WTC11 (cell line): ENCODE data around the gene MED22. TPM values are rescaled to one million over a fixed set of nuclear protein-coding genes. Genes with fewer than 3 reads are reported as not detected.

Experiments
- ATAC-seq: fragments of 200-7000 bp; cut with Tn5 transposase; 2 replicates; pipeline ENCODE4 v1.10.0; 2021; ENCODE audit warnings: mild to moderate bottlenecking, moderate library complexity
- CTCF ChIA-PET: fragments of 300-600 bp; sonication (Branson Sonifier 250); formaldehyde crosslinking; loops from one replicate; lab custom pipeline; 2021; ENCODE audit warnings: antibody characterized with exemption; lab: Charles Lee
- POLR2A ChIA-PET: fragments of 350-600 bp; sonication (Branson Sonifier 250); formaldehyde crosslinking; loops from one replicate; lab custom pipeline; 2021; ENCODE audit warnings: antibody characterized with exemption; lab: Charles Lee
- DNase-seq: peaks from one replicate; pipeline ENCODE4 v3.0.0; 2021; ENCODE audit warnings: low spot score
- H3K27ac Mint-ChIP-seq: 2 replicates; pipeline ENCODE4 v1.8.0; 2021; ENCODE audit warnings: mixed read lengths
- H3K27me3 Mint-ChIP-seq: 2 replicates; pipeline ENCODE4 v1.8.0; 2021; ENCODE audit warnings: low read depth, mild to moderate bottlenecking, moderate library complexity, mixed read lengths
- H3K36me3 Mint-ChIP-seq: 2 replicates; pipeline ENCODE4 v1.8.0; 2021; ENCODE audit warnings: mixed read lengths
- H3K4me1 Mint-ChIP-seq: 2 replicates; pipeline ENCODE4 v1.8.0; 2022; ENCODE audit warnings: mixed read lengths
- H3K4me3 Mint-ChIP-seq: 2 replicates; pipeline ENCODE4 v1.8.0; 2021; ENCODE audit warnings: mild to moderate bottlenecking, moderate library complexity, mixed read lengths
- H3K9me3 Mint-ChIP-seq: 2 replicates; pipeline ENCODE4 v1.8.0; 2021; ENCODE audit warnings: mixed read lengths
- NR2C2 ChIP-seq: sonication (generic); formaldehyde crosslinking; IDR thresholded peaks from 2 replicates; pipeline ENCODE4 v1.8.0; 2022; ENCODE audit warnings: mild to moderate bottlenecking, missing genetic modification reagents
- total RNA-seq: library from RNA; stranded (reverse); gene quantifications from 3 replicates; pipeline ENCODE4 v1.2.3, GENCODE V29; 2021
- TF ChIP-seq, protein P1 (sequence below): fragments of 250-450 bp; sonication (Bioruptor Pico); IDR thresholded peaks from 2 replicates; pipeline ENCODE4 v1.9.0; 2021; ENCODE audit warnings: mild to moderate bottlenecking, borderline replicate concordance

The MED22 gene
- total RNA-seq, 1 experiment from 2014 or later = 59.5 TPM

DNA sequence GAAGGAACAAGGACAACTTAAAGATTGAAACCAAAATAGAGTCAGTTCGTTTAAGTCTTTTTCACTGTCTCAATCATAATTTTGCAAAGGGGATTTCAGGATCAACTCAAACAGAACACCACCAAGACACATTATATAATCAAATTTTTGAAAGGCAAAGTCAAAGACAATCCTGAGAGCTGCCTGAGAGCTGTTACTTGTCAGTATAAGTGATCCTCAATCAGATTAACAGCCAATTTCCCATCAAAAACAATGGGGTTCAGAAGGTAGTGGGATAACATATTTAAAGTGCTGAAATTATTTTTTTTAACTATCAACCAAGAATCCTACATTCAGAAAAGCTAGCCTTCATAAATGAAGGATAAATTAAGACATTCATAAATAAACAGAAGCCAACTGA, 53.7 kb downstream of the MED22 start (continued):
- TF ChIP-seq, protein P1, sequence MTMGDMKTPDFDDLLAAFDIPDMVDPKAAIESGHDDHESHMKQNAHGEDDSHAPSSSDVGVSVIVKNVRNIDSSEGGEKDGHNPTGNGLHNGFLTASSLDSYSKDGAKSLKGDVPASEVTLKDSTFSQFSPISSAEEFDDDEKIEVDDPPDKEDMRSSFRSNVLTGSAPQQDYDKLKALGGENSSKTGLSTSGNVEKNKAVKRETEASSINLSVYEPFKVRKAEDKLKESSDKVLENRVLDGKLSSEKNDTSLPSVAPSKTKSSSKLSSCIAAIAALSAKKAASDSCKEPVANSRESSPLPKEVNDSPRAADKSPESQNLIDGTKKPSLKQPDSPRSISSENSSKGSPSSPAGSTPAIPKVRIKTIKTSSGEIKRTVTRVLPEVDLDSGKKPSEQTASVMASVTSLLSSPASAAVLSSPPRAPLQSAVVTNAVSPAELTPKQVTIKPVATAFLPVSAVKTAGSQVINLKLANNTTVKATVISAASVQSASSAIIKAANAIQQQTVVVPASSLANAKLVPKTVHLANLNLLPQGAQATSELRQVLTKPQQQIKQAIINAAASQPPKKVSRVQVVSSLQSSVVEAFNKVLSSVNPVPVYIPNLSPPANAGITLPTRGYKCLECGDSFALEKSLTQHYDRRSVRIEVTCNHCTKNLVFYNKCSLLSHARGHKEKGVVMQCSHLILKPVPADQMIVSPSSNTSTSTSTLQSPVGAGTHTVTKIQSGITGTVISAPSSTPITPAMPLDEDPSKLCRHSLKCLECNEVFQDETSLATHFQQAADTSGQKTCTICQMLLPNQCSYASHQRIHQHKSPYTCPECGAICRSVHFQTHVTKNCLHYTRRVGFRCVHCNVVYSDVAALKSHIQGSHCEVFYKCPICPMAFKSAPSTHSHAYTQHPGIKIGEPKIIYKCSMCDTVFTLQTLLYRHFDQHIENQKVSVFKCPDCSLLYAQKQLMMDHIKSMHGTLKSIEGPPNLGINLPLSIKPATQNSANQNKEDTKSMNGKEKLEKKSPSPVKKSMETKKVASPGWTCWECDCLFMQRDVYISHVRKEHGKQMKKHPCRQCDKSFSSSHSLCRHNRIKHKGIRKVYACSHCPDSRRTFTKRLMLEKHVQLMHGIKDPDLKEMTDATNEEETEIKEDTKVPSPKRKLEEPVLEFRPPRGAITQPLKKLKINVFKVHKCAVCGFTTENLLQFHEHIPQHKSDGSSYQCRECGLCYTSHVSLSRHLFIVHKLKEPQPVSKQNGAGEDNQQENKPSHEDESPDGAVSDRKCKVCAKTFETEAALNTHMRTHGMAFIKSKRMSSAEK (CRISPR knock-in tag) = no peak

DNA sequence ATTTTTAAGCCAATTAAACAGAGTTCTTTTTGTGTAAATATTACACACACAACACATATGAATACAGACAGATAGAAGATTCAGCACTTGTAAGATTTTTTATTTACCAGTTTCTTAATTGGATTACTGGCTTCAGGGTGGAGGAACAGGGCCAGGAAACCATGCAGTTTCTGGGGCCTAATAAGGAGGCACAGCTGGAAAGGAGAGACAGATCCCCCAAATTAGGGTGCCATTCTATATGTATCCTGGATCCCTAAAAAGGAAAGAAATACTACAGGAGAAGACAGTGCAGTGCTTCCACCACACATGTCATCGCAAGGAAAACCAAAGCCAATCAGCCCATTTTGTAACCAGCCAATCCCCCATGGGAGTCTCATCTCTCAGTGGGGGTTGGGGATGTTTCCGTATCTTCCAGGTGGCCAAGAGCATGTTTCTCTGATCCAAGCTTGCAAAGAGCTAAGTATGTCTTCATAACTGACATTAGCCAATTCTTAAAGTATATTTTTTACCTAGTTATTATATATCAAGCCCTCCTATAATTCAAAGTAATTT, 57.1 kb downstream of the MED22 start:
- CTCF ChIA-PET = no interaction called here
- no peak for TF ChIP-seq NR2C2 (CRISPR knock-in tag)
- POLR2A ChIA-PET = no interaction called here
- Mint-ChIP-seq H3K4me1 (no peaks in the 10 kb centered on the region), H3K9me3 (peaks cover 80% of the 10 kb centered on the region), H3K4me3 (no peak overlapping the region), H3K27ac (no peak overlapping the region), H3K27me3 (peaks cover 66% of the 10 kb centered on the region), H3K36me3 (peaks cover 45% of the 10 kb centered on the region)
- ATAC-seq = no peak
- DNase-seq = no peak

Other genes starting within 250 kb of the MED22 start
- gene RALGDS, start 226.9 kb downstream of the MED22 start, total RNA-seq = 19.5 to 23.2 TPM (median 22.9 TPM) in 3 replicates
- gene GBGT1, start 184.2 kb downstream of the MED22 start, total RNA-seq = 14.5 to 16.7 TPM (median 16.5 TPM) in 3 replicates
- gene OBP2B, start 138.9 kb downstream of the MED22 start, total RNA-seq = not detected in 3 replicates
- gene ABO, start 72.9 kb downstream of the MED22 start, total RNA-seq = 0.15 to 0.39 TPM (median 0.25 TPM) in 3 replicates
- 48.8 to 67.2 TPM (median 54.1 TPM) in 3 replicates for gene SURF6, start 11.9 kb downstream of the MED22 start, total RNA-seq
- 2,747 to 3,149 TPM (median 3,142 TPM) in 3 replicates for gene RPL7A, start 87 bp upstream of the MED22 start, total RNA-seq
- gene SURF1, start 8.4 kb upstream of the MED22 start, total RNA-seq = 33.3 to 36.4 TPM (median 35.6 TPM) in 3 replicates
- 26.3 to 33.3 TPM (median 28.8 TPM) in 3 replicates for gene SURF2, start 8.4 kb upstream of the MED22 start, total RNA-seq
- gene SURF4, start 27.9 kb upstream of the MED22 start, total RNA-seq = 171 to 173 TPM (median 173 TPM) in 3 replicates
- gene STKLD1, start 28.2 kb upstream of the MED22 start, total RNA-seq = 0.94 to 1.6 TPM (median 0.98 TPM) in 3 replicates
- 33.0 to 38.6 TPM (median 36.3 TPM) in 3 replicates for gene REXO4, start 69.9 kb upstream of the MED22 start, total RNA-seq
- 12.0 to 16.4 TPM (median 15.9 TPM) in 3 replicates for gene ADAMTS13, start 74.2 kb upstream of the MED22 start, total RNA-seq
- gene CACFD1, start 111.8 kb upstream of the MED22 start, total RNA-seq = 22.5 to 38.7 TPM (median 29.5 TPM) in 3 replicates
- 13.4 to 16.6 TPM (median 14.2 TPM) in 3 replicates for gene SLC2A6, start 131.0 kb upstream of the MED22 start, total RNA-seq
- 0.34 TPM in 1 of 3 replicates, not detected in the others for gene MYMK, start 176.8 kb upstream of the MED22 start, total RNA-seq
- gene ADAMTSL2, start 186.6 kb upstream of the MED22 start, total RNA-seq = 0.64 to 0.87 TPM (median 0.64 TPM) in 3 replicates